ENCODE data around the gene CENPH. TPM values are rescaled to one million over a fixed set of nuclear protein-coding genes. Genes with fewer than 3 reads are reported as not detected.

The CENPH gene
- total and polyA plus RNA-seq, 2 of the 13 experiments (the other 11 are each of a cell fraction or from before 2014, with no cell fraction given): 11.2 to 28.8 TPM

GRCh38 chr5:69189162-69190086 is at the start of gene CENPH (continued):
- peak; percentile 98 for TF ChIP-seq TFDP2 (CRISPR knock-in tag; IDR thresholded peaks at IDR 0.05)
- TF ChIP-seq ZNF7 (CRISPR knock-in tag; IDR thresholded peaks at IDR 0.05): no peak
- peak; percentile 62 for TF ChIP-seq ZMYM3 (CRISPR knock-in tag; IDR thresholded peaks at IDR 0.05)
- TF ChIP-seq FOXP4 (CRISPR knock-in tag; IDR thresholded peaks at IDR 0.05): peak; percentile 59
- no peak for TF ChIP-seq FOXP1 (IDR thresholded peaks at IDR 0.05)
- no peak for TF ChIP-seq FOXP1 (CRISPR knock-in tag; IDR thresholded peaks at IDR 0.05)
- TF ChIP-seq ZNF850 (CRISPR knock-in tag; conservative IDR thresholded peaks at IDR 0.05): 0 out of 2 replicates have a peak, but pooled peaks have one; percentile 63
- TF ChIP-seq ZFP82 (CRISPR knock-in tag; IDR thresholded peaks at IDR 0.05; ENCODE audit: borderline replicate concordance): peak; percentile 87; the same call in 1 of the 2 replicates
- TF ChIP-seq DRAP1 (CRISPR knock-in tag; IDR thresholded peaks at IDR 0.05): peak; percentile 55; the same call in 1 of the 2 replicates
- no peak for TF ChIP-seq NFRKB (IDR thresholded peaks at IDR 0.05)
- TF ChIP-seq RBM39 (IDR thresholded peaks at IDR 0.05; ENCODE audit: low read depth, low read length, poor library complexity, severe bottlenecking): peak; percentile 85
- 0 out of 2 replicates have a peak, but pooled peaks have one; percentile 32 for TF ChIP-seq FOXO4 (CRISPR knock-in tag; conservative IDR thresholded peaks at IDR 0.05)
- TF ChIP-seq ZNF563 (CRISPR knock-in tag; IDR thresholded peaks at IDR 0.05): peak; percentile 68
- no peak for TF ChIP-seq ATF2 (CRISPR knock-in tag; IDR thresholded peaks at IDR 0.05)
- peak; percentile 74 for TF ChIP-seq AGO2 (optimal IDR thresholded peaks at IDR 0.05; ENCODE audit: low read depth, low read length)
- no peak; the same call in 1 of the 2 replicates for TF ChIP-seq ARID5B (CRISPR knock-in tag; IDR thresholded peaks at IDR 0.05)
- peak; percentile 30; the same call in 1 of the 2 replicates for TF ChIP-seq RARA (CRISPR knock-in tag; IDR thresholded peaks at IDR 0.05)
- TF ChIP-seq ZNF160 (CRISPR knock-in tag; IDR thresholded peaks at IDR 0.05): 0 out of 2 replicates have a peak, but pooled peaks have one; percentile 49

Measured in HepG2 (cell line).